GM13977 (cell line): Measurements from ENCODE around the gene MRPS27.

Experiments
- DNase-seq: peaks from one replicate; pipeline ENCODE4 v3.0.0; 2012; ENCODE audit warnings: low spot score
- CTCF ChIP-seq: IDR thresholded peaks from 2 replicates; pipeline ENCODE4 v1.5.1; 2012; ENCODE audit warnings: mild to moderate bottlenecking, control low read depth; ENCODE audit not compliant: insufficient read depth; ENCODE audit errors: extremely low read depth, missing control alignments
- in situ Hi-C: fragments of 300-500 bp; cut with MboI; formaldehyde crosslinking; loops from one replicate; pipeline ENCODE4 v1.12.0; 2022; ENCODE audit warnings: low sequenced_read_pairs, low pct_unique_long_range_greater_than_20kb, mixed read lengths, inconsistent platforms; ENCODE audit not compliant: unreplicated experiment

Gene MRPS27

DNA sequence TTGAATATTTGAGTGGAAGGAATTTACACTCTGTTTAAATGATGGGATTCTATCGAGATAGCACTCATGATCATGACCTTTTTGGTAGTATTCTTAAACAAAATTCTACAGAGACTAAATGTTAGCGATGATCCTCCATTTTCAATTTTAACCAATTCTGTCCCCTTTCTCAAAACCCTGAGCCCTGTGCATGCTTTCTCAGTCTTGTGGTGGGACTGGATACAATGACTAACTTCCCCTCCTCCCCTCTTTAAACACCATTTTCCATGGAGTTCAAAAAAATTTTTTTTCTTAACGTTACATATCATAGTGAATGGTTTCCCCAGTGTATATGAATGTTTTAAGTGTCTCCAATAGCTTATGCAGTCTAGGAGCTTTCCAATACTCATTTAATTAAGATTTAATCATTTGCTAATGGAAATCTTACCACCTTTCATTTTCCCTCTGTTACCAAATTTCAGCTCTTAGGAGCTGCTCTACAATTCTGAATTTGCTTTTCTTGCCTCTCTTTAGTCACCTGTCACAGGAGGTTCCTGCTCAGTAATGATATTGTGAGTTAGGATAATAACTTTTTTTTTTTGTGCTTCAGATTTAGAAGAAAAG, 111.6 kb downstream of the MRPS27 start:
- DNase-seq, result no peak
- no peak for TF ChIP-seq CTCF
- in situ Hi-C loops, result no loop called here

- no peak for DNase-seq
- no peak for TF ChIP-seq CTCF
- in situ Hi-C loops, result no loop called here
These were observed 113.0 kb downstream of the MRPS27 start for GRCh38 chr5:72206994-72207393.

GRCh38 chr5:72206160-72206559, 113.9 kb downstream of the MRPS27 start:
- no peak for DNase-seq
- in situ Hi-C loops, result no loop called here
- TF ChIP-seq CTCF, result no peak

DNA sequence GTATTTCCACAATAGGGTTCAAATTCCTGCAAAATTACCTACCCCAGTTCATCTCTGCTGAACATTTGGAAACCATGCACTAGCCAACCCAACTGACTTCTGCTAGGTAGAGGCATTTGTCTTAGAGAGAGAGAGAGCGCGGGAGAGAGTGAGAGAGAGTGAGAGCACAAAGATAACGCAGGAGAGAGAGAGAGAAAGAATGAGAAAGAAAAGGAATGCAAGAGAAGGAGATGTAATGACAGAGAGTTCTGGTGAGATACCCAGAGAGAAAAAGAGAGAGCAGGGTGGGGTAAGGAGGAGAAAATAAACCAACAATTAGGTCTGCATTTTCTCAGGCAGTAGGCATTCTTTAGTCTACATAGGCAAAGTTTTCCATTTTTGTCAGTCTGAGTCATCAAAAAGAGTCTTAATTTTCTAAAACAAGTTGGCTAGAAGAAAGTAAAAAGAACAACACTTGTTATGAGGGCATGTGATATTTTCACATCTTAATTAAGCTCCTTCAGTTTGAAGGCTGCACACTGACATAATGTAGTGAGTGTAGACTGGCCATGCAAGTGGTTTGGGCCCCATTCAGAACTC, 114.5 kb downstream of the MRPS27 start:
- no peak for TF ChIP-seq CTCF

GRCh38 chr5:72204946-72205345, 115.1 kb downstream of the MRPS27 start:
- TF ChIP-seq CTCF, result no peak
- in situ Hi-C loops, result no loop called here
- no peak for DNase-seq

More for the DNA sequence above, 114.5 kb downstream of the MRPS27 start:
- in situ Hi-C loops, result no loop called here
- DNase-seq, result no peak

GRCh38 chr5:72203251-72203845, 116.7 kb downstream of the MRPS27 start:
- in situ Hi-C loops, result no loop called here
- no peak for TF ChIP-seq CTCF
- no peak for DNase-seq
